ENCODE measurements around the gene PIGV. TPM values are rescaled to one million over a fixed set of nuclear protein-coding genes. Genes with fewer than 3 reads are reported as not detected.
A peak's percentile ranks its signal among the peaks of the same experiment; 100 is the strongest.

The PIGV gene
- total and polyA plus RNA-seq, 2 donors (not counting 1 experiment from before 2014, with no cell fraction given), result 9.2 to 17.4 TPM

DNA sequence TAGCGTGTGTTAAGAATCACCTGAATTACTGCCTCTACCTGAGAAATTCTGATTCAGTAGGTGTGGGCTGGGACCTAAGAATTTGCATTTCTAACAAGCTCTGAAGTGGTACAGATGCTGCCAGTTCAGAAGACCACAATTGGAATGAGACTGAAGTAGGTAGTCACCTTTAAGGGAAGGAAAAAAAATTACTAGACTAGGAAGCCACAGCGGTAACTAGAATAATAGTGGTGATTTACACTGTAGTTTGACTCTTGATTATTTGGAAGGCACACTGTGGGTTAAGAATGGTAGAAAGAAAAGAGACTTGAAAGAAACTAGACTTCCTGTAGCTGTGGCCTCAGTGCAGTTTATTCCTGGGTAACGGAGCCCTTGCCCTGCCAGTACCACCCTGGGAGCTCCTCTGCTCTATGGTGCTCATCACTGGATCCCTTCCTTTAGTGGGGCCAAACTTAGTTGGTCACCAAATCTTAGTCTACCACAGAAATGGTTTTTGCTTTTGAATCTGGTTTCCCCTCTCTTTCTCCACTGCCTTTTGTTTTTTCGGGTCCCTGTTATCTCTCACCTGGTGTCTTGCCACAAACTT lies 48.3 kb upstream of the PIGV start:
- peaks cover 78% of the 10 kb centered on the region for H3K79me2 ChIP-seq (ENCODE audit: control insufficient read depth, insufficient read depth, low read length)
- DNase-seq (no peak), ATAC-seq (ENCODE audit: low read depth) (no peak)
- POLR2A ChIA-PET, result no interaction called here
- no peak overlapping the region for H2AFZ ChIP-seq (ENCODE audit: insufficient read depth, low read depth, low read length, poor library complexity, severe bottlenecking)
- peak overlapping the region; percentile 43 for H3K4me2 ChIP-seq (replicated peaks; ENCODE audit: low read depth, low read length, poor library complexity, severe bottlenecking)
- peaks cover 59 to 60% of the 10 kb centered on the region in 2 donors for H3K4me1 ChIP-seq (ENCODE audit: control insufficient read depth in 2 of 2, insufficient read depth in 2 of 2, low read length in 2 of 2)
- Mint-ChIP-seq H3K9me3 (ENCODE audit: insufficient read depth) (no peaks in the 10 kb centered on the region), H3K27me3 (no peaks in the 10 kb centered on the region), H3K4me1 (peaks cover 57% of the 10 kb centered on the region), H3K4me3 (peak overlapping the region; percentile 14), H3K27ac (peak overlapping the region; percentile 83)
- peaks cover 8 to 47% of the 10 kb centered on the region in 2 experiments for H3K36me3 ChIP-seq (replicated peaks in 1 of 2; ENCODE audit: control extremely low read depth in 1 of 2, control insufficient read depth in 1 of 2, extremely low read depth in 1 of 2, insufficient read depth in 2 of 2, low read length in 1 of 2)
- peak overlapping the region; percentile 48 to 96 for H3K27ac ChIP-seq (ENCODE audit: low read length in 2 of 2)
- H3K4me3 ChIP-seq (ENCODE audit: control extremely low read depth in 1 of 5, extremely low read depth in 1 of 5, insufficient read depth in 1 of 5, low read depth in 2 of 5, low read length in 4 of 5), result no peak overlapping the region
- no peaks in the 10 kb centered on the region for H3K9me3 ChIP-seq (ENCODE audit: control extremely low read depth in 1 of 3, control insufficient read depth in 2 of 3, insufficient read depth in 1 of 3, low read length in 2 of 3)
- H3K9ac ChIP-seq (ENCODE audit: low read length), result peak overlapping the region; percentile 12
- TF ChIP-seq, protein P1, sequence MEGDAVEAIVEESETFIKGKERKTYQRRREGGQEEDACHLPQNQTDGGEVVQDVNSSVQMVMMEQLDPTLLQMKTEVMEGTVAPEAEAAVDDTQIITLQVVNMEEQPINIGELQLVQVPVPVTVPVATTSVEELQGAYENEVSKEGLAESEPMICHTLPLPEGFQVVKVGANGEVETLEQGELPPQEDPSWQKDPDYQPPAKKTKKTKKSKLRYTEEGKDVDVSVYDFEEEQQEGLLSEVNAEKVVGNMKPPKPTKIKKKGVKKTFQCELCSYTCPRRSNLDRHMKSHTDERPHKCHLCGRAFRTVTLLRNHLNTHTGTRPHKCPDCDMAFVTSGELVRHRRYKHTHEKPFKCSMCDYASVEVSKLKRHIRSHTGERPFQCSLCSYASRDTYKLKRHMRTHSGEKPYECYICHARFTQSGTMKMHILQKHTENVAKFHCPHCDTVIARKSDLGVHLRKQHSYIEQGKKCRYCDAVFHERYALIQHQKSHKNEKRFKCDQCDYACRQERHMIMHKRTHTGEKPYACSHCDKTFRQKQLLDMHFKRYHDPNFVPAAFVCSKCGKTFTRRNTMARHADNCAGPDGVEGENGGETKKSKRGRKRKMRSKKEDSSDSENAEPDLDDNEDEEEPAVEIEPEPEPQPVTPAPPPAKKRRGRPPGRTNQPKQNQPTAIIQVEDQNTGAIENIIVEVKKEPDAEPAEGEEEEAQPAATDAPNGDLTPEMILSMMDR (IDR thresholded peaks at IDR 0.05), result no peak
- no peak for TF ChIP-seq EZH2 (IDR thresholded peaks at IDR 0.05; ENCODE audit: borderline replicate concordance, insufficient read depth, low read depth, low read length, poor library complexity, severe bottlenecking)
- CTCF ChIA-PET, result interaction anchor here (0.9 to 2.2 kb wide), 3 partner anchors 50 to 149 kb away, joined by 3 to 5 read pairs (median 3); no protein-coding TSS in a partner anchor
- 33% methylated on average over 3 of the region's 4 CpGs for WGBS (ENCODE audit: insufficient coverage)
- H4K20me1 ChIP-seq (ENCODE audit: control insufficient read depth, insufficient read depth, low read length, poor library complexity, severe bottlenecking), result no peaks in the 10 kb centered on the region
- intact Hi-C loops (cut with micrococcal nuclease), result no loop called here
- H3K27me3 ChIP-seq (replicated peaks in 1 of 4; ENCODE audit: control extremely low read depth in 1 of 4, control insufficient read depth in 3 of 4, insufficient read depth in 4 of 4, low read length in 3 of 4), result no peaks in the 10 kb centered on the region

DNA sequence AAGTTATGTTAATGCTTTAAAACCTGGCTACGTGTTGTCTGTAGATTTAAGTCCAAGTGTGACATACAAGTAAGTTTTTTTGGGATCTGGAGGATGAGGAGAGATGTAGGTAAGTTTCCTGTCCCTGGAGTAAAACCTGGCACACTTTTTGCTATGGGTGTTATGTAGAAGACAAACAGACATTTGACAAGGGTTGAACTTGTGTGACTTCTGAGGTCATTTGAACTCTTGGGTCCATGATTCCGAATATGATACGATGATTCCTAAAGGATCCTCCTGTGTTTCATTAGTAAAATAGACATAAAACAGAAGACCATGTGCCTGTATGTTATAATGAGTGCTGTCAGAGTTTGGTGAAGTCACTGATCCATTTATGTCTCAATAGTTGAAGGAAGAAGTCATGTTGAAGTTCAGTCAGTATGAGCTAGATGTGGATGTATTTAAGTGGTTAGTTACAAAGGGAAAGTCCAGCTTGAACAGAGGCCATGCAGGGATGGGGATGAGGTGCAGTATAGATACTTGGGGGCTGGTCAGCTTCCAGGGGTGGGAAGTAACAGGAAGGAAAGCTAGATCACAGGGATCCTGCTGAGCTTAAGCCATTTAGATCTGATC lies 47.6 kb upstream of the PIGV start:
- H2AFZ ChIP-seq (ENCODE audit: insufficient read depth, low read depth, low read length, poor library complexity, severe bottlenecking), result no peak overlapping the region
- ATAC-seq (ENCODE audit: low read depth), result no peak
- Mint-ChIP-seq H3K4me3 (peak overlapping the region; percentile 0), H3K27ac (peak overlapping the region; percentile 59), H3K9me3 (ENCODE audit: insufficient read depth) (no peaks in the 10 kb centered on the region), H3K27me3 (no peaks in the 10 kb centered on the region), H3K4me1 (peaks cover 64% of the 10 kb centered on the region)
- intact Hi-C loops (cut with micrococcal nuclease), result loop anchor here (5.0 kb wide), 1 partner anchor 193 kb away; no protein-coding TSS in a partner anchor
- peaks cover 66 to 67% of the 10 kb centered on the region in 2 donors for H3K4me1 ChIP-seq (ENCODE audit: control insufficient read depth in 2 of 2, insufficient read depth in 2 of 2, low read length in 2 of 2)
- peak overlapping the region; percentile 12 for H3K9ac ChIP-seq (ENCODE audit: low read length)
- peaks cover 6 to 40% of the 10 kb centered on the region in 2 experiments for H3K36me3 ChIP-seq (replicated peaks in 1 of 2; ENCODE audit: control extremely low read depth in 1 of 2, control insufficient read depth in 1 of 2, extremely low read depth in 1 of 2, insufficient read depth in 2 of 2, low read length in 1 of 2)
- no peaks in the 10 kb centered on the region for H3K9me3 ChIP-seq (ENCODE audit: control extremely low read depth in 1 of 3, control insufficient read depth in 2 of 3, insufficient read depth in 1 of 3, low read length in 2 of 3)
- WGBS (ENCODE audit: insufficient coverage), result 100% methylated on average over 1 of the region's 3 CpGs
- no peak for DNase-seq
- H4K20me1 ChIP-seq (ENCODE audit: control insufficient read depth, insufficient read depth, low read length, poor library complexity, severe bottlenecking), result no peaks in the 10 kb centered on the region
- H3K4me2 ChIP-seq (replicated peaks; ENCODE audit: low read depth, low read length, poor library complexity, severe bottlenecking), result peak overlapping the region; percentile 43
- H3K79me2 ChIP-seq (ENCODE audit: control insufficient read depth, insufficient read depth, low read length), result peaks cover 73% of the 10 kb centered on the region
- CTCF ChIA-PET, result interaction anchor here (2.2 kb wide), 1 partner anchor 49 kb away, joined by 5 read pairs; no protein-coding TSS in a partner anchor
- POLR2A ChIA-PET, result no interaction called here
- peak overlapping the region; percentile 48 to 96 for H3K27ac ChIP-seq (ENCODE audit: low read length in 2 of 2)
- no peak for TF ChIP-seq EZH2 (IDR thresholded peaks at IDR 0.05; ENCODE audit: borderline replicate concordance, insufficient read depth, low read depth, low read length, poor library complexity, severe bottlenecking)
- TF ChIP-seq, protein P1 (IDR thresholded peaks at IDR 0.05), result no peak
- H3K4me3 ChIP-seq (ENCODE audit: control extremely low read depth in 1 of 5, extremely low read depth in 1 of 5, insufficient read depth in 1 of 5, low read depth in 2 of 5, low read length in 4 of 5), result no peak overlapping the region
- no peaks in the 10 kb centered on the region for H3K27me3 ChIP-seq (replicated peaks in 1 of 4; ENCODE audit: control extremely low read depth in 1 of 4, control insufficient read depth in 3 of 4, insufficient read depth in 4 of 4, low read length in 3 of 4)
